H9 (cell line): ENCODE results near the gene DICER1. TPM values are rescaled to one million over a fixed set of nuclear protein-coding genes. Genes with fewer than 3 reads are reported as not detected.

ENCODE experiments used
- DNase-seq: peaks from one replicate; pipeline ENCODE4 v3.0.0-alpha.2; 2017
- H2AFZ ChIP-seq: one replicate; pipeline ENCODE4 v1.6.1; 2013; ENCODE audit warnings: mild to moderate bottlenecking, low read length, control low read depth, moderate library complexity
- H2AK5ac ChIP-seq: 2 replicates; pipeline ENCODE4 v1.6.1; 2013; ENCODE audit warnings: low read length, control low read depth, mixed read lengths; ENCODE audit not compliant: insufficient read length
- H2BK120ac ChIP-seq: one replicate; pipeline ENCODE4 v1.6.1; 2013; ENCODE audit warnings: low read depth, mild to moderate bottlenecking, low read length, control low read depth, inconsistent platforms; ENCODE audit not compliant: poor library complexity, severe bottlenecking
- H2BK12ac ChIP-seq: 2 replicates; pipeline ENCODE4 v1.6.1; 2013; ENCODE audit warnings: low read length, control low read depth, mixed read lengths, low read depth; ENCODE audit not compliant: insufficient read length
- H2BK15ac ChIP-seq: 2 replicates; pipeline ENCODE4 v1.6.1; 2013; ENCODE audit warnings: low read depth, low read length, control low read depth
- H2BK20ac ChIP-seq: one replicate; pipeline ENCODE4 v1.6.1; 2013; ENCODE audit warnings: low read depth, mild to moderate bottlenecking, low read length, control low read depth, inconsistent platforms; ENCODE audit not compliant: poor library complexity, severe bottlenecking
- H2BK5ac ChIP-seq: 2 replicates; pipeline ENCODE4 v1.6.1; 2013; ENCODE audit warnings: low read length, control low read depth, mixed read lengths; ENCODE audit not compliant: insufficient read length
- H3K14ac ChIP-seq: 2 replicates; pipeline ENCODE4 v1.6.1; 2013; ENCODE audit warnings: low read length, control low read depth; ENCODE audit not compliant: insufficient read depth
- H3K18ac ChIP-seq: 2 replicates; pipeline ENCODE4 v1.6.1; 2013; ENCODE audit warnings: low read depth, mild to moderate bottlenecking, mixed read lengths, low read length, control low read depth; ENCODE audit not compliant: insufficient read length
- H3K23ac ChIP-seq: 2 replicates; pipeline ENCODE4 v1.6.1; 2013; ENCODE audit warnings: low read length, control low read depth, mixed read lengths, low read depth; ENCODE audit not compliant: insufficient read length
- H3K23me2 ChIP-seq: 2 replicates; pipeline ENCODE4 v1.6.1; 2013; ENCODE audit warnings: low read depth, mild to moderate bottlenecking, mixed read lengths, low read length, control low read depth; ENCODE audit not compliant: insufficient read length, poor library complexity, severe bottlenecking
- H3K27ac ChIP-seq: 2 replicates; pipeline ENCODE4 v1.5.1; 2013; ENCODE audit warnings: low read length, control low read depth, mixed read lengths, low read depth; ENCODE audit not compliant: insufficient read length
- H3K27me3 ChIP-seq: 2 replicates; pipeline ENCODE4 v1.6.1; 2013; ENCODE audit warnings: low read length, control low read depth, inconsistent platforms; ENCODE audit not compliant: insufficient read depth
- H3K4ac ChIP-seq: 2 replicates; pipeline ENCODE4 v1.6.1; 2013; ENCODE audit warnings: low read depth, mild to moderate bottlenecking, control low read depth, inconsistent platforms, low read length, moderate library complexity
- H3K4me1 ChIP-seq: 2 replicates; pipeline ENCODE4 v1.6.1; 2013; ENCODE audit warnings: low read length, control low read depth, inconsistent platforms; ENCODE audit not compliant: insufficient read depth
- H3K4me2 ChIP-seq: 2 replicates; pipeline ENCODE4 v1.6.1; 2013; ENCODE audit warnings: low read length, control low read depth, mixed read lengths; ENCODE audit not compliant: insufficient read length, insufficient read depth
- H3K56ac ChIP-seq: 2 replicates; pipeline ENCODE4 v1.6.1; 2013; ENCODE audit warnings: low read depth, mild to moderate bottlenecking, mixed read lengths, low read length, control low read depth; ENCODE audit not compliant: insufficient read length
- H3K79me1 ChIP-seq: 2 replicates; pipeline ENCODE4 v1.6.1; 2013; ENCODE audit warnings: low read depth, mild to moderate bottlenecking, moderate library complexity, low read length, control low read depth, inconsistent platforms; ENCODE audit not compliant: insufficient read depth, poor library complexity, severe bottlenecking
- H3K79me2 ChIP-seq: 2 replicates; pipeline ENCODE4 v1.6.1; 2013; ENCODE audit warnings: low read length, control low read depth, inconsistent platforms; ENCODE audit not compliant: insufficient read depth
- H3K9ac ChIP-seq: 2 replicates; pipeline ENCODE4 v1.6.1; 2013; ENCODE audit warnings: low read length, control low read depth, mixed read lengths; ENCODE audit not compliant: insufficient read length; ENCODE audit errors: extremely low read depth
- H3K9me3 ChIP-seq: one replicate; pipeline ENCODE4 v1.6.1; 2013; ENCODE audit warnings: low read depth, low read length, inconsistent platforms; ENCODE audit not compliant: control insufficient read depth
- H3T11ph ChIP-seq: one replicate; pipeline ENCODE4 v1.6.1; 2013; ENCODE audit warnings: mild to moderate bottlenecking, low read length, control low read depth, inconsistent platforms
- H4K20me1 ChIP-seq: one replicate; pipeline ENCODE4 v1.6.1; 2013; ENCODE audit not compliant: control insufficient read depth, insufficient read length, insufficient read depth
- H4K5ac ChIP-seq: 2 replicates; pipeline ENCODE4 v1.6.1; 2013; ENCODE audit warnings: low read depth, mild to moderate bottlenecking, mixed read lengths, low read length, control low read depth; ENCODE audit not compliant: insufficient read length
- H4K8ac ChIP-seq: replicated peaks from 2 replicates; pipeline ENCODE4 v1.6.1; 2013; ENCODE audit warnings: low read length, control low read depth, mixed read lengths, low read depth; ENCODE audit not compliant: insufficient read length
- H4K91ac ChIP-seq: 2 replicates; pipeline ENCODE4 v1.6.1; 2013; ENCODE audit warnings: low read depth, mild to moderate bottlenecking, moderate library complexity, mixed read lengths, low read length, control low read depth; ENCODE audit not compliant: insufficient read length
- H3K27ac Mint-ChIP-seq, 3 experiments: 2 replicates in 2 of 3; 3 replicates in 1 of 3; pipeline ENCODE4 v1.8.0; 2020 to 2021; ENCODE audit warnings: mixed read lengths in 3 of 3, mild to moderate bottlenecking in 1 of 3, moderate library complexity in 1 of 3
- H3K27me3 Mint-ChIP-seq: 2 replicates; pipeline ENCODE4 v1.8.0; 2021; ENCODE audit warnings: low read depth, mild to moderate bottlenecking, moderate library complexity, mixed read lengths
- H3K36me3 Mint-ChIP-seq, 3 experiments: 2 replicates in 2 of 3; 3 replicates in 1 of 3; pipeline ENCODE4 v1.8.0; 2020 to 2021; ENCODE audit warnings: low read depth in 3 of 3, mixed read lengths in 3 of 3; ENCODE audit not compliant: insufficient read depth in 1 of 3
- H3K4me1 Mint-ChIP-seq, 2 experiments: 2 replicates each; pipeline ENCODE4 v1.8.0; 2020; ENCODE audit warnings: mixed read lengths in 2 of 2
- H3K4me3 Mint-ChIP-seq, 2 experiments: 2 replicates in 1 of 2; 3 replicates in 1 of 2; pipeline ENCODE4 v1.8.0; 2020 to 2021; ENCODE audit warnings: mild to moderate bottlenecking in 2 of 2, mixed read lengths in 2 of 2, moderate library complexity in 1 of 2
- H3K9me3 Mint-ChIP-seq, 2 experiments: 2 replicates in 1 of 2; 3 replicates in 1 of 2; pipeline ENCODE4 v1.8.0; 2020; ENCODE audit warnings: mild to moderate bottlenecking in 2 of 2, mixed read lengths in 2 of 2, moderate library complexity in 1 of 2
- WGBS: extraction: QIAGEN DNeasy Blood & Tissue Kit; methylation state at CpG from one replicate; pipeline ENCODE4 v1.1.7; 2013; ENCODE audit warnings: missing lambda C conversion rate, low lambda C conversion rate, mixed read lengths; ENCODE audit not compliant: insufficient read length; ENCODE audit errors: extremely low coverage; 5-methylcytosine and 5-hydroxymethylcytosine counted together
- total RNA-seq: library from RNA; stranded (reverse); gene quantifications from 2 replicates; pipeline ENCODE4 v1.2.1, GENCODE V29; 2021
- TF ChIP-seq, protein P1 (sequence below): fragments of 200-600 bp; sonication (generic); conservative IDR thresholded peaks from 3 replicates; pipeline ENCODE4 v1.8.0; 2021; ENCODE audit warnings: antibody characterized with exemption, mild to moderate bottlenecking

DICER1 gene
- total RNA-seq, 1 experiment from 2014 or later, result 57.0 TPM

DNA sequence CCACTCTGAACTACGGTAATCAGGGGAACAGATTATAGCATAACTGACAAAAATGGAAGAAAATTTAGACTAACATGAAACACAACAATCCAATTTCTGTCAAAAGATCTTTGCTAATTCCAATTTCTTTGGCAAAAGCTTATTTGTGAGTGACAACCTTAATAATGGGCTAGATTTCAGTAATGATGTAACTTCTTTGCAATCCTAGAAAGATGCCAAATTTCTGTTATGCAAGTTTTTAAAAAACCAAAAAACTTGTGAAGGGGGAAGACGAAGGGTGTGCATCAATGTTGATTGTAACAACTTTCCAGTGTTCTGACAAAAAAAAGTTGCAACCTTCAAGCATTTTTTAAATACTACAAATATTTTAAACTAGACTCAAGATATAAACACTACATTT, 59.9 kb downstream of the DICER1 start:
- WGBS, result no CpG with 5 or more reads among the region's 2 CpGs
- H3K79me2 ChIP-seq, result no peaks in the 10 kb centered on the region
- no peak overlapping the region for H3K27ac ChIP-seq
- no peak overlapping the region for H3K4ac ChIP-seq
- no peak for DNase-seq
- H3K9ac ChIP-seq, result no peak overlapping the region
- H3K79me1 ChIP-seq, result no peaks in the 10 kb centered on the region
- no peaks in the 10 kb centered on the region for H3K9me3 ChIP-seq
- no peaks in the 10 kb centered on the region for H3K9me3 Mint-ChIP-seq
- no peak overlapping the region for H3K14ac ChIP-seq
- no peaks in the 10 kb centered on the region for H3K23me2 ChIP-seq
- H2AK5ac ChIP-seq, result no peak overlapping the region
- H3K27me3 Mint-ChIP-seq, result no peaks in the 10 kb centered on the region
- peaks cover 8 to 20% of the 10 kb centered on the region in 2 experiments for H3K4me1 Mint-ChIP-seq
- no peak overlapping the region for H2BK120ac ChIP-seq
- H2BK12ac ChIP-seq, result no peak overlapping the region
- no peak overlapping the region for H3K56ac ChIP-seq
- no peak overlapping the region for H4K8ac ChIP-seq
- no peak overlapping the region for H2BK15ac ChIP-seq
- H3K4me3 Mint-ChIP-seq, result no peak overlapping the region
- no peaks in the 10 kb centered on the region for H3K4me1 ChIP-seq
- H3K27me3 ChIP-seq, result no peaks in the 10 kb centered on the region
- H3K27ac Mint-ChIP-seq, result peak overlapping the region in 1 of 3 experiments; percentile 20; a peak in 1 of 7 replicates
- no peak overlapping the region for H4K5ac ChIP-seq
- no peak overlapping the region for H2BK20ac ChIP-seq
- TF ChIP-seq, protein P1, sequence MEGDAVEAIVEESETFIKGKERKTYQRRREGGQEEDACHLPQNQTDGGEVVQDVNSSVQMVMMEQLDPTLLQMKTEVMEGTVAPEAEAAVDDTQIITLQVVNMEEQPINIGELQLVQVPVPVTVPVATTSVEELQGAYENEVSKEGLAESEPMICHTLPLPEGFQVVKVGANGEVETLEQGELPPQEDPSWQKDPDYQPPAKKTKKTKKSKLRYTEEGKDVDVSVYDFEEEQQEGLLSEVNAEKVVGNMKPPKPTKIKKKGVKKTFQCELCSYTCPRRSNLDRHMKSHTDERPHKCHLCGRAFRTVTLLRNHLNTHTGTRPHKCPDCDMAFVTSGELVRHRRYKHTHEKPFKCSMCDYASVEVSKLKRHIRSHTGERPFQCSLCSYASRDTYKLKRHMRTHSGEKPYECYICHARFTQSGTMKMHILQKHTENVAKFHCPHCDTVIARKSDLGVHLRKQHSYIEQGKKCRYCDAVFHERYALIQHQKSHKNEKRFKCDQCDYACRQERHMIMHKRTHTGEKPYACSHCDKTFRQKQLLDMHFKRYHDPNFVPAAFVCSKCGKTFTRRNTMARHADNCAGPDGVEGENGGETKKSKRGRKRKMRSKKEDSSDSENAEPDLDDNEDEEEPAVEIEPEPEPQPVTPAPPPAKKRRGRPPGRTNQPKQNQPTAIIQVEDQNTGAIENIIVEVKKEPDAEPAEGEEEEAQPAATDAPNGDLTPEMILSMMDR, result no peak
- no peak overlapping the region for H3T11ph ChIP-seq
- no peak overlapping the region for H3K18ac ChIP-seq
- no peak overlapping the region for H3K23ac ChIP-seq
- H3K36me3 Mint-ChIP-seq, result peaks cover 13 to 49% (median 36%) of the 10 kb centered on the region in 3 experiments; a peak in 5 of 7 replicates
- H2BK5ac ChIP-seq, result no peak overlapping the region
- H4K20me1 ChIP-seq, result no peaks in the 10 kb centered on the region
- H3K4me2 ChIP-seq, result no peak overlapping the region
- no peak overlapping the region for H4K91ac ChIP-seq
- H2AFZ ChIP-seq, result no peak overlapping the region
